Measurements from ENCODE around the gene UXT. TPM values are rescaled to one million over a fixed set of nuclear protein-coding genes. Genes with fewer than 3 reads are reported as not detected.

Gene UXT
- total and polyA plus RNA-seq, 9 of the 15 experiments (the other 6 are each of a cell fraction or from before 2014, with no cell fraction given), result 141 to 300 (median 204) TPM

GRCh38 chrX:47634871-47635575, 24.0 kb downstream of the UXT start:
- no peak for ATAC-seq
- Histone ChIP-seq H2AFZ (ENCODE audit: low read depth, low read length) (no peak overlapping the region), H3K79me2 (ENCODE audit: control insufficient read depth, insufficient read depth, low read length) (no peaks in the 10 kb centered on the region), H3K9me3 (replicated peaks; ENCODE audit: control insufficient read depth, insufficient read depth, low read depth, low read length) (no peaks in the 10 kb centered on the region), H3K4me1 (replicated peaks in 1 of 2; ENCODE audit: control insufficient read depth in 2 of 2, insufficient read depth in 2 of 2, low read length in 2 of 2) (peaks cover 3 to 5% of the 10 kb centered on the region in 2 experiments; a peak in 4 of 5 replicates), H3K4me2 (ENCODE audit: insufficient read depth, low read length) (no peak overlapping the region), H3K9ac (ENCODE audit: insufficient read depth in 1 of 2, low read depth in 2 of 2, low read length in 2 of 2) (no peak overlapping the region), H3K9me1 (ENCODE audit: control insufficient read depth, insufficient read depth, low read length) (no peaks in the 10 kb centered on the region), H3K4me3 (no peak overlapping the region), H3K27ac (ENCODE audit: extremely low read depth, low read depth, low read length) (no peak overlapping the region), H3K36me3 (ENCODE audit: control insufficient read depth, insufficient read depth, low read length) (peaks cover 49% of the 10 kb centered on the region), H3K27me3 (ENCODE audit: control insufficient read depth in 2 of 2, insufficient read depth in 2 of 2, low read length in 2 of 2) (no peaks in the 10 kb centered on the region), H4K20me1 (replicated peaks; ENCODE audit: control insufficient read depth, insufficient read depth, low read length) (no peaks in the 10 kb centered on the region)
- 90% methylated on average over 16 of the region's 16 CpGs for WGBS (ENCODE audit: insufficient coverage, low coverage, missing lambda C conversion rate)
- no TSS peak for BruUV-seq (replicated peaks)
- intact Hi-C loops (cut with micrococcal nuclease), result no loop called here
- no peak for TF ChIP-seq MYBL2 (IDR thresholded peaks at IDR 0.05; ENCODE audit: low read depth)
- TF ChIP-seq MYBL2 (CRISPR knock-in tag; IDR thresholded peaks at IDR 0.05; ENCODE audit: borderline replicate concordance), result no peak
- no peak for TF ChIP-seq AFF1 (IDR thresholded peaks at IDR 0.05; ENCODE audit: low read depth in 1 of 2, partially characterized antibody in 2 of 2)
- no peak for TF ChIP-seq ZNF445 (CRISPR knock-in tag; IDR thresholded peaks at IDR 0.05; ENCODE audit: low read depth)
- no peak for TF ChIP-seq ID3 (CRISPR knock-in tag; IDR thresholded peaks at IDR 0.05)
- no peak for TF ChIP-seq ID3 (tag; IDR thresholded peaks at IDR 0.05)
- TF ChIP-seq, protein P1, sequence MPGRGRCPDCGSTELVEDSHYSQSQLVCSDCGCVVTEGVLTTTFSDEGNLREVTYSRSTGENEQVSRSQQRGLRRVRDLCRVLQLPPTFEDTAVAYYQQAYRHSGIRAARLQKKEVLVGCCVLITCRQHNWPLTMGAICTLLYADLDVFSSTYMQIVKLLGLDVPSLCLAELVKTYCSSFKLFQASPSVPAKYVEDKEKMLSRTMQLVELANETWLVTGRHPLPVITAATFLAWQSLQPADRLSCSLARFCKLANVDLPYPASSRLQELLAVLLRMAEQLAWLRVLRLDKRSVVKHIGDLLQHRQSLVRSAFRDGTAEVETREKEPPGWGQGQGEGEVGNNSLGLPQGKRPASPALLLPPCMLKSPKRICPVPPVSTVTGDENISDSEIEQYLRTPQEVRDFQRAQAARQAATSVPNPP (IDR thresholded peaks at IDR 0.05; ENCODE audit: borderline replicate concordance, insufficient read depth, insufficient read length), result no peak
- POLR2A ChIA-PET, result no interaction called here
- no peak for DNase-seq (ENCODE audit: extremely low read depth in 1 of 4, low spot score in 3 of 4)
- CTCF ChIA-PET (ENCODE audit: low intra/inter-chr PET ratio), result no interaction called here
- no peak for FAIRE-seq
- in situ Hi-C loops (cut with MboI), result no loop called here
